Adrenal gland (tissue), 5 donors: ENCODE results near the gene CCL26.

Experiments
- CTCF ChIP-seq, 6 experiments: fragments of 450-650 bp in 4 of 6; fragments of 200-600 bp in 2 of 6; sonication (generic) in 1 of 6; IDR thresholded peaks; 1 replicate in 5 of 6; 2 replicates in 1 of 6; pipeline versions ENCODE4 v1.5.1 to v1.8.0; 2016 to 2021; ENCODE audit warnings: antibody characterized with exemption in 6 of 6, mild to moderate bottlenecking in 2 of 6, moderate library complexity in 1 of 6
- POLR2A ChIP-seq, 2 donors: fragments of 450-650 bp; IDR thresholded peaks; one replicate each; pipeline ENCODE4 v1.6.1; 2017; ENCODE audit warnings: antibody characterized with exemption in 2 of 2, mild to moderate bottlenecking in 2 of 2, moderate library complexity in 1 of 2
- donor health status: DM: no; HTN: no; CAD: no.

GRCh38 chr7:75732764-75733630 is 39.0 kb downstream of the CCL26 start:
- no peak for TF ChIP-seq CTCF (IDR thresholded peaks at IDR 0.05)
- TF ChIP-seq POLR2A (IDR thresholded peaks at IDR 0.05): no peak
